HCT116 (cell line): ENCODE data around the gene DDRGK1. TPM values are rescaled to one million over a fixed set of nuclear protein-coding genes. Genes with fewer than 3 reads are reported as not detected.

Source experiments
- ATAC-seq: fragments of 200-7000 bp; cut with Tn5 transposase; 2 replicates; pipeline ENCODE4 v1.9.1; 2020; ENCODE audit warnings: mild to moderate bottlenecking, moderate library complexity
- BruUV-seq: library from RNA; stranded (reverse); fragments of 400-500 nt; replicated peaks from 2 replicates; lab custom pipeline; 2021; lab: Mats Ljungman, UMichigan
- CTCF ChIA-PET: fragments of 300-600 bp; sonication (Branson Sonifier 250); formaldehyde crosslinking; loops from one replicate; lab custom pipeline; 2021; ENCODE audit warnings: antibody characterized with exemption; lab: Charles Lee
- POLR2A ChIA-PET: fragments of 300-600, 350-600 bp; sonication (Branson Sonifier 250); formaldehyde crosslinking; loops from one replicate; lab custom pipeline; 2021; ENCODE audit warnings: antibody characterized with exemption; lab: Charles Lee
- RAD21 ChIA-PET, 2 experiments: fragments of 300-600 bp; sonication (Branson Sonifier 250); formaldehyde crosslinking; loops; one replicate each; lab custom pipeline; 2023; ENCODE audit warnings: low total read pairs in 2 of 2; ENCODE audit not compliant: uncharacterized antibody in 2 of 2, unreplicated experiment in 2 of 2, low non-redundant PET in 1 of 2; lab: Charles Lee
- DNase-seq: peaks from one replicate; pipeline ENCODE4 v3.0.0-alpha.2; 2010; ENCODE audit warnings: low read depth, low spot score
- H2AFZ ChIP-seq: fragments of 200-600 bp; shearing (Covaris generic), sonication (generic); 2 replicates; pipeline ENCODE4 v1.6.1; 2017; ENCODE audit warnings: low read depth, mixed run types, mixed read lengths, antibody characterized with exemption, low read length; ENCODE audit not compliant: poor library complexity, severe bottlenecking
- H3K27ac ChIP-seq: 2 replicates; pipeline ENCODE4 v1.5.1; 2012; ENCODE audit warnings: low read depth, low read length
- H3K27me3 ChIP-seq: fragments of 200-600 bp; sonication (generic); 2 replicates; pipeline ENCODE4 v1.6.1; 2016; ENCODE audit warnings: mixed run types, low read length, mixed read lengths; ENCODE audit not compliant: insufficient read depth
- H3K36me3 ChIP-seq, 2 experiments: fragments of 200-500 bp in 1 of 2; fragments of 200-600 bp in 1 of 2; sonication (Bioruptor generic) in 1 of 2; sonication (generic) in 1 of 2; 2 replicates each; pipeline versions ENCODE4 v1.5.1 to v1.6.1; 2014 to 2016; ENCODE audit warnings: low read length in 2 of 2, inconsistent platforms in 1 of 2, mixed read lengths in 1 of 2, mixed run types in 1 of 2; ENCODE audit not compliant: insufficient read depth in 2 of 2, control insufficient read depth in 1 of 2
- H3K4me1 ChIP-seq, 2 experiments: fragments of 200-600 bp in 1 of 2; sonication (generic) in 1 of 2; 2 replicates each; pipeline versions ENCODE4 v1.5.1 to v1.6.1; 2012 to 2017; ENCODE audit warnings: low read length in 2 of 2, inconsistent platforms in 1 of 2, mild to moderate bottlenecking in 1 of 2, mixed read lengths in 1 of 2, mixed run types in 1 of 2, moderate library complexity in 1 of 2; ENCODE audit not compliant: insufficient read depth in 2 of 2, control insufficient read depth in 1 of 2
- H3K4me2 ChIP-seq: fragments of 200-600 bp; sonication (generic); 2 replicates; pipeline ENCODE4 v1.6.1; 2017; ENCODE audit warnings: mixed run types, low read length, mixed read lengths
- H3K4me3 ChIP-seq, 2 experiments: fragments of 200-600 bp in 1 of 2; sonication (generic) in 1 of 2; replicated peaks in 1 of 2; 2 replicates each; pipeline ENCODE4 v1.5.1; 2011 to 2016; ENCODE audit warnings: low read length in 2 of 2, control low read depth in 1 of 2, low read depth in 1 of 2, mild to moderate bottlenecking in 1 of 2, mixed read lengths in 1 of 2, mixed run types in 1 of 2
- H3K79me2 ChIP-seq: fragments of 200-600 bp; sonication (generic); 2 replicates; pipeline ENCODE4 v1.6.1; 2017; ENCODE audit warnings: mild to moderate bottlenecking, mixed run types, low read length, moderate library complexity, mixed read lengths; ENCODE audit not compliant: insufficient read depth
- H3K9ac ChIP-seq: fragments of 200-600 bp; sonication (generic); 2 replicates; pipeline ENCODE4 v1.6.1; 2016; ENCODE audit warnings: low read length, mixed read lengths
- H3K9me2 ChIP-seq: fragments of 200-600 bp; sonication (generic), shearing (Covaris generic); 2 replicates; pipeline ENCODE4 v1.6.1; 2017; ENCODE audit warnings: mixed run types, mild to moderate bottlenecking, moderate library complexity; ENCODE audit not compliant: insufficient read depth
- H3K9me3 ChIP-seq, 2 experiments: fragments of 200-500 bp in 1 of 2; fragments of 200-600 bp in 1 of 2; sonication (Bioruptor generic) in 1 of 2; sonication (generic) in 1 of 2; 2 replicates each; pipeline ENCODE4 v1.6.1; 2014 to 2017; ENCODE audit warnings: low read length in 2 of 2, mixed read lengths in 2 of 2, inconsistent platforms in 1 of 2, low read depth in 1 of 2, mild to moderate bottlenecking in 1 of 2, mixed run types in 1 of 2, moderate library complexity in 1 of 2; ENCODE audit not compliant: control insufficient read depth in 1 of 2, insufficient read depth in 1 of 2
- H4K20me1 ChIP-seq: fragments of 200-600 bp; sonication (generic), shearing (Covaris generic); 2 replicates; pipeline ENCODE4 v1.6.1; 2017; ENCODE audit warnings: mixed run types, mild to moderate bottlenecking, moderate library complexity; ENCODE audit not compliant: insufficient read depth
- ATF3 ChIP-seq: IDR thresholded peaks from 2 replicates; pipeline ENCODE4 v1.6.1; 2012
- CBX3 ChIP-seq: IDR thresholded peaks from 2 replicates; pipeline ENCODE4 v1.6.1; 2012; ENCODE audit warnings: low read depth
- CEBPB ChIP-seq: IDR thresholded peaks from 2 replicates; pipeline ENCODE4 v1.6.1; 2012; ENCODE audit warnings: low read depth
- CTCF ChIP-seq, 3 experiments: fragments of 200-600 bp in 1 of 3; sonication (generic) in 1 of 3; IDR thresholded peaks in 2 of 3; conservative IDR thresholded peaks in 1 of 3; 2 replicates each; pipeline ENCODE4 v1.5.1; 2012 to 2017; ENCODE audit warnings: low read depth in 2 of 3, low read length in 2 of 3, antibody characterized with exemption in 1 of 3, borderline replicate concordance in 1 of 3, control low read depth in 1 of 3, mild to moderate bottlenecking in 1 of 3, mixed read lengths in 1 of 3, mixed run types in 1 of 3, moderate library complexity in 1 of 3; ENCODE audit not compliant: insufficient read depth in 1 of 3
- EGR1 ChIP-seq: IDR thresholded peaks from 2 replicates; pipeline ENCODE4 v1.6.1; 2012; ENCODE audit warnings: low read depth
- ELF1 ChIP-seq: IDR thresholded peaks from 2 replicates; pipeline ENCODE4 v1.6.1; 2012; ENCODE audit warnings: low read depth, borderline replicate concordance
- EZH2phosphoT487 ChIP-seq: fragments of 200-600 bp; IDR thresholded peaks from 2 replicates; pipeline ENCODE4 v1.6.1; 2018; ENCODE audit warnings: antibody characterized with exemption, borderline replicate concordance
- JUND ChIP-seq: IDR thresholded peaks from 2 replicates; pipeline ENCODE4 v1.6.1; 2012
- MAX ChIP-seq: IDR thresholded peaks from 2 replicates; pipeline ENCODE4 v1.6.1; 2012
- POLR2A ChIP-seq: IDR thresholded peaks from 2 replicates; pipeline ENCODE4 v1.7.0; 2011; ENCODE audit warnings: borderline replicate concordance; ENCODE audit not compliant: insufficient read depth, insufficient read length; ENCODE audit errors: extremely low read depth
- RAD21 ChIP-seq: IDR thresholded peaks from 2 replicates; pipeline ENCODE4 v1.6.1; 2012; ENCODE audit warnings: low read depth, mild to moderate bottlenecking
- REST ChIP-seq: IDR thresholded peaks from 2 replicates; pipeline ENCODE4 v1.6.1; 2012; ENCODE audit warnings: low read depth
- SIN3A ChIP-seq: IDR thresholded peaks from 2 replicates; pipeline ENCODE4 v1.6.1; 2012; ENCODE audit warnings: low read depth
- SP1 ChIP-seq: IDR thresholded peaks from 2 replicates; pipeline ENCODE4 v1.6.1; 2012; ENCODE audit warnings: low read depth
- SRF ChIP-seq: IDR thresholded peaks from 2 replicates; pipeline ENCODE4 v1.6.1; 2012; ENCODE audit warnings: low read depth
- TCF7L2 ChIP-seq: IDR thresholded peaks from 2 replicates; pipeline ENCODE4 v1.7.0; 2011; ENCODE audit warnings: borderline replicate concordance, inconsistent platforms; ENCODE audit not compliant: insufficient read depth, insufficient read length; ENCODE audit errors: extremely low read depth
- YY1 ChIP-seq: IDR thresholded peaks from 2 replicates; pipeline ENCODE4 v1.6.1; 2011; ENCODE audit warnings: low read length, low read depth, moderate library complexity, mild to moderate bottlenecking; ENCODE audit not compliant: insufficient replicate concordance; ENCODE audit errors: extremely low read depth
- ZBTB33 ChIP-seq: IDR thresholded peaks from 2 replicates; pipeline ENCODE4 v1.6.1; 2011; ENCODE audit warnings: mild to moderate bottlenecking, low read length, moderate library complexity; ENCODE audit not compliant: insufficient replicate concordance; ENCODE audit errors: extremely low read depth
- ZFX ChIP-seq: fragments of 450-650 bp; IDR thresholded peaks from 2 replicates; pipeline ENCODE4 v1.6.1; 2017
- intact Hi-C: fragments of 100-400 bp; cut with micrococcal nuclease; formaldehyde crosslinking; loops from 2 replicates; pipeline ENCODE4 v1.10.0; 2022
- total RNA-seq: library from RNA; stranded (reverse); gene quantifications from one replicate; pipeline ENCODE4 v1.2.1, GENCODE V29; 2021; ENCODE audit not compliant: unreplicated experiment

The DDRGK1 gene
- total RNA-seq, 1 experiment from 2014 or later: 45.8 TPM

GRCh38 chr20:3209257-3209945 is 4.9 kb upstream of the DDRGK1 start, which contains the start of gene ITPA:
Gene ITPA (plus strand): TSS chr20:3209498. CDS start chr20:3209552, 54 bp downstream.
- DNase-seq (no peak), ATAC-seq (peak; percentile 57)
- Histone ChIP-seq H4K20me1 (no peaks in the 10 kb centered on the region), H3K27me3 (no peaks in the 10 kb centered on the region), H3K79me2 (peaks cover 56% of the 10 kb centered on the region), H3K4me2 (peak within 1 kb of the TSS; percentile 91), H3K4me3 (peak within 1 kb of the TSS; percentile 88 to 94), H3K36me3 (peaks cover 6 to 12% of the 10 kb centered on the region in 2 experiments; a peak in 2 of 4 replicates), H2AFZ (peak within 1 kb of the TSS; percentile 85), H3K9me3 (no peaks in the 10 kb centered on the region), H3K27ac (peak within 1 kb of the TSS; percentile 91), H3K4me1 (peaks cover 9 to 17% of the 10 kb centered on the region in 2 experiments; a peak in 3 of 4 replicates), H3K9me2 (no peaks in the 10 kb centered on the region), H3K9ac (peak within 1 kb of the TSS; percentile 89)
- ChIA-PET POLR2A (interaction anchor here (0.6 kb wide), 1 partner anchor 202 kb away, joined by 3 read pairs; no protein-coding TSS in a partner anchor), CTCF (interaction anchor here (0.7 kb wide), 1 partner anchor 9 kb away, joined by 4 read pairs; no protein-coding TSS in a partner anchor), RAD21 (no interaction called here)
- intact Hi-C loops: no loop called here
- BruUV-seq: TSS peak; percentile 79
- TF ChIP-seq CBX3 (no peak), REST (no peak), JUND (no peak), YY1 (no peak), POLR2A (peak; percentile 44), CEBPB (no peak), ZBTB33 (no peak), RAD21 (no peak), ATF3 (no peak), ZFX (no peak), CTCF (IDR thresholded peaks at IDR 0.05 in 2 of 3, conservative IDR thresholded peaks at IDR 0.05 in 1 of 3; ENCODE audit: borderline replicate concordance in 1 of 3, insufficient read depth in 1 of 3, low read depth in 2 of 3, low read length in 2 of 3) (no peak), SP1 (no peak), MAX (peak; percentile 97), ELF1 (peak; percentile 69; the same call in 1 of the 2 replicates), EGR1 (no peak), TCF7L2 (no peak), SRF (no peak), SIN3A (peak; percentile 75; the same call in 1 of the 2 replicates), EZH2phosphoT487 (no peak)
